Astrocyte (in vitro differentiated cells and primary cell): Measurements from ENCODE around the gene RPAP3. TPM values are rescaled to one million over a fixed set of nuclear protein-coding genes. Genes with fewer than 3 reads are reported as not detected.
A peak's percentile ranks its signal among the peaks of the same experiment; 100 is the strongest.

ENCODE experiments used
- DNase-seq: peaks from one replicate; pipeline ENCODE4 v3.0.0-alpha.2; 2010; ENCODE audit warnings: low read depth
- FAIRE-seq: peaks from 2 replicates; lab custom pipeline; 2011; peaks lifted over from hg19 to GRCh38; lab: Jason Lieb, UNC
- H2AFZ ChIP-seq: 2 replicates; pipeline ENCODE4 v1.6.0; 2012; ENCODE audit warnings: low read depth, low read length, inconsistent platforms
- H3K27ac ChIP-seq: 2 replicates; pipeline ENCODE4 v1.5.1; 2011; ENCODE audit warnings: low read depth, low read length, inconsistent platforms
- H3K27me3 ChIP-seq: 2 replicates; pipeline ENCODE4 v1.6.0; 2011; ENCODE audit warnings: low read length, inconsistent platforms; ENCODE audit not compliant: insufficient read depth
- H3K36me3 ChIP-seq: 2 replicates; pipeline ENCODE4 v1.5.1; 2011; ENCODE audit warnings: low read length, inconsistent platforms; ENCODE audit not compliant: insufficient read depth
- H3K4me1 ChIP-seq: 2 replicates; pipeline ENCODE4 v1.5.1; 2011; ENCODE audit warnings: low read length, inconsistent platforms; ENCODE audit not compliant: insufficient read depth
- H3K4me2 ChIP-seq: 2 replicates; pipeline ENCODE4 v1.6.0; 2012; ENCODE audit warnings: low read length, inconsistent platforms
- H3K4me3 ChIP-seq: 2 replicates; pipeline ENCODE4 v1.5.1; 2011; ENCODE audit warnings: low read depth, mild to moderate bottlenecking, low read length, inconsistent platforms; ENCODE audit not compliant: insufficient read depth
- H3K79me2 ChIP-seq: 2 replicates; pipeline ENCODE4 v1.6.0; 2012; ENCODE audit warnings: mild to moderate bottlenecking, low read length, inconsistent platforms; ENCODE audit not compliant: insufficient read depth
- H3K9ac ChIP-seq: 2 replicates; pipeline ENCODE4 v1.6.0; 2012; ENCODE audit warnings: mild to moderate bottlenecking, low read length, inconsistent platforms
- H3K9me3 ChIP-seq: 2 replicates; pipeline ENCODE4 v1.5.1; 2012; ENCODE audit warnings: low read depth, mild to moderate bottlenecking, low read length, inconsistent platforms; ENCODE audit not compliant: insufficient read depth
- H4K20me1 ChIP-seq: 2 replicates; pipeline ENCODE4 v1.6.0; 2012; ENCODE audit warnings: low read length, inconsistent platforms; ENCODE audit not compliant: insufficient read depth
- H3K27ac Mint-ChIP-seq: one replicate; pipeline ENCODE4 v1.8.0; 2021; ENCODE audit warnings: mild to moderate bottlenecking, mixed read lengths; ENCODE audit not compliant: unreplicated experiment
- H3K27me3 Mint-ChIP-seq: one replicate; pipeline ENCODE4 v1.8.0; 2021; ENCODE audit warnings: low read depth, mixed read lengths; ENCODE audit not compliant: unreplicated experiment
- H3K36me3 Mint-ChIP-seq: one replicate; pipeline ENCODE4 v1.8.0; 2021; ENCODE audit warnings: low read depth, mixed read lengths; ENCODE audit not compliant: unreplicated experiment
- H3K4me1 Mint-ChIP-seq: one replicate; pipeline ENCODE4 v1.8.0; 2021; ENCODE audit warnings: low read depth, mixed read lengths; ENCODE audit not compliant: unreplicated experiment
- H3K4me3 Mint-ChIP-seq: one replicate; pipeline ENCODE4 v1.8.0; 2021; ENCODE audit warnings: mild to moderate bottlenecking, moderate library complexity, mixed read lengths; ENCODE audit not compliant: unreplicated experiment
- H3K9me3 Mint-ChIP-seq: one replicate; pipeline ENCODE4 v1.8.0; 2021; ENCODE audit warnings: mild to moderate bottlenecking, mixed read lengths; ENCODE audit not compliant: unreplicated experiment
- CTCF ChIP-seq: IDR thresholded peaks from 2 replicates; pipeline ENCODE4 v1.5.1; 2011; ENCODE audit warnings: low read depth, mild to moderate bottlenecking, inconsistent platforms, low read length, moderate library complexity; ENCODE audit not compliant: insufficient read depth
- EZH2 ChIP-seq: IDR thresholded peaks from 2 replicates; pipeline ENCODE4 v1.6.1; 2012; ENCODE audit warnings: mild to moderate bottlenecking, low read length, inconsistent platforms; ENCODE audit not compliant: insufficient read depth
- total RNA-seq: library from RNA; stranded (reverse); gene quantifications from 2 replicates; pipeline ENCODE4 v1.2.1, GENCODE V29; 2021

RPAP3 gene
- total RNA-seq, 1 donor from 2014 or later: 39.2 TPM

DNA sequence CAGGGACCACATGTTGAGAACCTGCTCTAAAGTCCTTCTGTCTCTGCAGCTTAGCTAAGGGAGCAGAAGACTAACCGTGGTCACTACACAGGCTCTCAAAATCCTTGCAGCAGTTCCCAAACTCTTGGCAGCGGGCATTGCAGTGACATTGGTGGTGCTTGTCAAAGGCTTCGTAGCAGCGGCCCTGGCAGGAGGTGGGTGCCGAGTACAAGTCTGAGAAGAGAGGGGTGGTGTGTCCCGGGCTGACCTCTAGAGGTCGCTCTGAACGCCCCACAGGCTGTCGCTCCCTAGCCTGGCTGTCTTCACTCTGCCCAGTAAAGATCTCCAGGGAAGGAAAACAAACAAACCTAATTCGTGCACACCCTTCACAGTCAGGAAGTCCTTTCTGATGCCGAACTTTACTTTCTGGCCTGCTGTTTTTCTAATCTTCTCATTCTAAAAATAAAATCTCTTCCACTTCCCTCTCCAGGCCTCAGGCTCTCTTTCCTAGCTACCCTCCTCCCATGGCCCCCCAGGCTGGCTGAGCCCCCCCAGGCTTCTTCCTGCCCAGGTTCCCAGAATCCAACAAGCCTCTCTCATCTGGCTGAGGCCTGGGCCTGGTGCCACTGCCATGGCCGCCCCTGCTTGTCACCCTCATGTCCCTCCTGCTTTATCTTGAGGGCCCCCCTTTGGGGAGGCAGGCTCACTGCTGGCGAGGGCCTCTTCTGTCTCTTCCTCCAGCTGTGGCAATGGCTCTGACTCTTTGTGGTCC lies 11.8 kb upstream of the RPAP3 start:
- Histone ChIP-seq H3K9ac (peak overlapping the region; percentile 28), H3K27me3 (no peaks in the 10 kb centered on the region), H3K9me3 (no peaks in the 10 kb centered on the region), H3K36me3 (no peaks in the 10 kb centered on the region), H3K27ac (no peak overlapping the region), H3K4me1 (peaks cover 21% of the 10 kb centered on the region), H3K4me3 (no peak overlapping the region), H3K4me2 (peak overlapping the region; percentile 24), H2AFZ (peak overlapping the region; percentile 14), H3K79me2 (no peaks in the 10 kb centered on the region), H4K20me1 (peaks cover 6% of the 10 kb centered on the region)
- Mint-ChIP-seq H3K27ac (peak overlapping the region; percentile 43), H3K36me3 (no peaks in the 10 kb centered on the region), H3K27me3 (peaks cover 29% of the 10 kb centered on the region), H3K4me1 (peaks cover 18% of the 10 kb centered on the region), H3K9me3 (no peaks in the 10 kb centered on the region), H3K4me3 (no peak overlapping the region)
- peak; percentile 43 for DNase-seq
- no peak for TF ChIP-seq EZH2
- TF ChIP-seq CTCF: peak; percentile 86
- FAIRE-seq: peak; percentile 43

- no peak overlapping the region for H3K4me3 Mint-ChIP-seq
- FAIRE-seq: no peak
- Histone ChIP-seq H3K79me2 (no peaks in the 10 kb centered on the region), H3K4me2 (peak overlapping the region; percentile 16), H2AFZ (no peak overlapping the region), H3K9me3 (no peaks in the 10 kb centered on the region), H3K4me3 (no peak overlapping the region), H3K27ac (no peak overlapping the region), H3K9ac (no peak overlapping the region), H4K20me1 (peaks cover 6% of the 10 kb centered on the region), H3K27me3 (no peaks in the 10 kb centered on the region), H3K4me1 (peaks cover 21% of the 10 kb centered on the region), H3K36me3 (no peaks in the 10 kb centered on the region)
- H3K9me3 Mint-ChIP-seq: no peaks in the 10 kb centered on the region
- peaks cover 16% of the 10 kb centered on the region for H3K4me1 Mint-ChIP-seq
- DNase-seq: no peak
- TF ChIP-seq EZH2: no peak
- TF ChIP-seq CTCF: no peak
- H3K27me3 Mint-ChIP-seq: peaks cover 28% of the 10 kb centered on the region
- no peaks in the 10 kb centered on the region for H3K36me3 Mint-ChIP-seq
- no peak overlapping the region for H3K27ac Mint-ChIP-seq
These were observed 11.2 kb upstream of the RPAP3 start for GRCh38 chr12:47717046-47717442.
